Measurements from ENCODE around the gene CNOT4.

Gene CNOT4

DNA sequence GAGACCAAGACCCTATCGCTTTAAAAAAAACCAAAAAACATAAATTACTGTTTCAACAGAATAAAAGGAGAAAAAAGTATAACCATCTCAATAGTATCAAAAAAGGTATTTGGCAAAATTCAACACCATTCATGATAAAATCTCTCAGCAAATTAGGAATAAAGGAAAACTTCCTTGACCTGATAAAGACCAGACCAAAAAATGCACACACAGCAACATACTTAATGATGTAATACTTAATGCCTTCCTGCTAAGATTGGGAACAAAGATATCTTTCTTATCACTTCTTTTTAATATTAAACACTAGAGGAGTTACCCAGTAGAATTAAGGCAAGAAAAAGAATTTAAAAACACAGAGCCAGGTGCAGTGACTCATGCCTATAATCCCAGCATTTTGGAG lies 79.3 kb downstream of the CNOT4 start:
- no peaks in the 10 kb centered on the region for H3K4me1 ChIP-seq (ENCODE audit: low read depth, poor library complexity, severe bottlenecking)
- H3K79me2 ChIP-seq (ENCODE audit: insufficient read depth, low read depth) = peaks cover 26% of the 10 kb centered on the region; the same call in 1 of the 2 replicates
- H3K36me3 ChIP-seq (ENCODE audit: insufficient read depth) = no peaks in the 10 kb centered on the region
- no peak overlapping the region for H2AFZ ChIP-seq (ENCODE audit: low read depth)
- no peak overlapping the region for H3K4me2 ChIP-seq
- no peaks in the 10 kb centered on the region; the same call in 1 of the 2 replicates for H4K20me1 ChIP-seq (ENCODE audit: insufficient read depth)
- H3K27me3 ChIP-seq (ENCODE audit: insufficient read depth, low read depth) = no peaks in the 10 kb centered on the region
- TF ChIP-seq CTCF (conservative IDR thresholded peaks at IDR 0.05; ENCODE audit: low read depth, low read length) = no peak
- no peak overlapping the region for H3K4me3 ChIP-seq (IDR thresholded peaks at IDR 0.05; ENCODE audit: insufficient read depth, low read depth, low read length)
- H3K9ac ChIP-seq = no peak overlapping the region
- H3K27ac ChIP-seq = no peak overlapping the region

- no peak for TF ChIP-seq CTCF (conservative IDR thresholded peaks at IDR 0.05; ENCODE audit: low read depth, low read length)
- Histone ChIP-seq H3K4me3 (IDR thresholded peaks at IDR 0.05; ENCODE audit: insufficient read depth, low read depth, low read length) (no peak overlapping the region), H4K20me1 (ENCODE audit: insufficient read depth) (no peaks in the 10 kb centered on the region; the same call in 1 of the 2 replicates), H3K4me1 (ENCODE audit: low read depth, poor library complexity, severe bottlenecking) (no peaks in the 10 kb centered on the region), H3K27me3 (ENCODE audit: insufficient read depth, low read depth) (no peaks in the 10 kb centered on the region), H2AFZ (ENCODE audit: low read depth) (no peak overlapping the region), H3K9ac (no peak overlapping the region), H3K4me2 (no peak overlapping the region), H3K27ac (no peak overlapping the region), H3K36me3 (ENCODE audit: insufficient read depth) (no peaks in the 10 kb centered on the region), H3K79me2 (ENCODE audit: insufficient read depth, low read depth) (peaks cover 38% of the 10 kb centered on the region; the same call in 1 of the 2 replicates)
These were observed 81.0 kb downstream of the CNOT4 start for GRCh38 chr7:135428879-135429278.

- Histone ChIP-seq H4K20me1 (ENCODE audit: insufficient read depth) (no peaks in the 10 kb centered on the region; the same call in 1 of the 2 replicates), H3K27me3 (ENCODE audit: insufficient read depth, low read depth) (no peaks in the 10 kb centered on the region), H3K4me1 (ENCODE audit: low read depth, poor library complexity, severe bottlenecking) (no peaks in the 10 kb centered on the region), H3K9ac (no peak overlapping the region), H3K4me3 (IDR thresholded peaks at IDR 0.05; ENCODE audit: insufficient read depth, low read depth, low read length) (no peak overlapping the region), H3K4me2 (no peak overlapping the region), H3K36me3 (ENCODE audit: insufficient read depth) (no peaks in the 10 kb centered on the region), H2AFZ (ENCODE audit: low read depth) (no peak overlapping the region), H3K27ac (no peak overlapping the region), H3K79me2 (ENCODE audit: insufficient read depth, low read depth) (peaks cover 40% of the 10 kb centered on the region; the same call in 1 of the 2 replicates)
- TF ChIP-seq CTCF (conservative IDR thresholded peaks at IDR 0.05; ENCODE audit: low read depth, low read length) = no peak
These were observed 81.9 kb downstream of the CNOT4 start for GRCh38 chr7:135428011-135428410.

- Histone ChIP-seq H3K27ac (no peak overlapping the region), H3K9ac (no peak overlapping the region), H3K4me1 (ENCODE audit: low read depth, poor library complexity, severe bottlenecking) (no peaks in the 10 kb centered on the region), H3K4me3 (IDR thresholded peaks at IDR 0.05; ENCODE audit: insufficient read depth, low read depth, low read length) (no peak overlapping the region), H3K36me3 (ENCODE audit: insufficient read depth) (no peaks in the 10 kb centered on the region), H3K27me3 (ENCODE audit: insufficient read depth, low read depth) (no peaks in the 10 kb centered on the region), H2AFZ (ENCODE audit: low read depth) (no peak overlapping the region), H3K4me2 (no peak overlapping the region), H4K20me1 (ENCODE audit: insufficient read depth) (no peaks in the 10 kb centered on the region; the same call in 1 of the 2 replicates), H3K79me2 (ENCODE audit: insufficient read depth, low read depth) (peaks cover 43% of the 10 kb centered on the region; the same call in 1 of the 2 replicates)
- no peak for TF ChIP-seq CTCF (conservative IDR thresholded peaks at IDR 0.05; ENCODE audit: low read depth, low read length)
These were observed 82.7 kb downstream of the CNOT4 start for GRCh38 chr7:135427166-135427565.
